A549 (cell line): ENCODE data around the gene SUFU. TPM values are rescaled to one million over a fixed set of nuclear protein-coding genes. Genes with fewer than 3 reads are reported as not detected.

Experiments
- ATAC-seq, 2 experiments: fragments of 200-7000 bp in 1 of 2; fragments of >200 bp in 1 of 2; cut with Nextera tagmentation in 1 of 2; cut with Tn5 transposase in 1 of 2; 3 replicates each; pipeline versions ENCODE4 v1.8.0 to v1.9.1; 2018 to 2020; ENCODE audit warnings: mild to moderate bottlenecking in 1 of 2, moderate library complexity in 1 of 2
- CTCF ChIA-PET: fragments of 300-600 bp; sonication (Branson Sonifier 250); formaldehyde crosslinking; extraction: SDS; loops from one replicate; lab custom pipeline; 2021; ENCODE audit warnings: antibody characterized with exemption, inconsistent platforms; lab: Yijun Ruan, JAX
- POLR2A ChIA-PET: fragments of 350-600 bp; formaldehyde crosslinking; extraction: SDS; loops from one replicate; lab custom pipeline; 2021; ENCODE audit warnings: antibody characterized with exemption, inconsistent platforms; lab: Yijun Ruan, JAX
- DNase-seq, 2 experiments: peaks; one replicate each; pipeline versions ENCODE4 v3.0.0 to v3.0.0-alpha.2; 2011 to 2016; ENCODE audit warnings: low read depth in 1 of 2, low spot score in 1 of 2
- FAIRE-seq: peaks from 2 replicates; lab custom pipeline; 2011; peaks lifted over from hg19 to GRCh38; lab: Jason Lieb, UNC
- H3K27ac ChIP-seq, 2 experiments: fragments of >200 bp; sonication (Bioruptor Twin); formaldehyde crosslinking; 3 replicates each; pipeline ENCODE4 v1.5.1; 2016 to 2017
- H3K4me1 ChIP-seq: fragments of >200 bp; sonication (Bioruptor Twin); formaldehyde crosslinking; 3 replicates; pipeline ENCODE4 v1.6.1; 2016
- H3K4me2 ChIP-seq: fragments of >200 bp; sonication (Bioruptor Twin); formaldehyde crosslinking; 3 replicates; pipeline ENCODE4 v1.6.1; 2016
- H3K4me3 ChIP-seq: fragments of >200 bp; sonication (Bioruptor Twin); formaldehyde crosslinking; 3 replicates; pipeline ENCODE4 v1.5.1; 2016
- H3K9me3 ChIP-seq: fragments of >200 bp; sonication (Bioruptor Twin); formaldehyde crosslinking; 3 replicates; pipeline ENCODE4 v1.6.1; 2016
- EHMT2 ChIP-seq: fragments of 200-600 bp; sonication (generic); IDR thresholded peaks from 2 replicates; pipeline ENCODE4 v1.6.1; 2016; ENCODE audit warnings: antibody characterized with exemption, low read depth, mild to moderate bottlenecking, moderate library complexity
- EP300 ChIP-seq, 2 experiments: fragments of >200 bp; sonication (Bioruptor Twin); formaldehyde crosslinking; IDR thresholded peaks; 2 replicates in 1 of 2; 3 replicates in 1 of 2; pipeline ENCODE4 v1.6.1; 2016 to 2017
- ESRRA ChIP-seq: fragments of 150-350 bp; IDR thresholded peaks from 2 replicates; pipeline ENCODE4 v1.6.1; 2014; ENCODE audit warnings: mild to moderate bottlenecking, low read length, borderline replicate concordance
- GATA3 ChIP-seq: IDR thresholded peaks from 2 replicates; pipeline ENCODE4 v1.6.1; 2012; ENCODE audit warnings: borderline replicate concordance
- HDAC2 ChIP-seq: fragments of 200-600 bp; sonication (generic); IDR thresholded peaks from 2 replicates; pipeline ENCODE4 v1.6.1; 2016
- HOXA7 ChIP-seq: fragments of 250-450 bp; sonication (Bioruptor Pico); IDR thresholded peaks from 2 replicates; pipeline ENCODE4 v1.5.0; 2020; ENCODE audit warnings: mild to moderate bottlenecking, moderate library complexity
- HOXB13 ChIP-seq: fragments of 250-450 bp; sonication (Bioruptor Pico); IDR thresholded peaks from 2 replicates; pipeline ENCODE4 v1.5.0; 2020; ENCODE audit warnings: low read depth, mild to moderate bottlenecking, moderate library complexity
- HOXB5 ChIP-seq: fragments of 250-450 bp; sonication (Bioruptor Pico); IDR thresholded peaks from 2 replicates; pipeline ENCODE4 v1.5.0; 2020; ENCODE audit warnings: mild to moderate bottlenecking, moderate library complexity
- JUN ChIP-seq, 2 experiments: fragments of >200 bp; sonication (Bioruptor Twin); formaldehyde crosslinking; IDR thresholded peaks; 2 replicates in 1 of 2; 3 replicates in 1 of 2; pipeline ENCODE4 v1.6.1; 2016 to 2017
- JUNB ChIP-seq: fragments of >200 bp; sonication (Bioruptor Twin); formaldehyde crosslinking; IDR thresholded peaks from 2 replicates; pipeline ENCODE4 v1.6.1; 2016
- KDM1A ChIP-seq: fragments of 200-600 bp; sonication (generic); IDR thresholded peaks from 2 replicates; pipeline ENCODE4 v1.6.1; 2016; ENCODE audit warnings: low read depth, mild to moderate bottlenecking
- MAFK ChIP-seq: fragments of 450-650 bp; IDR thresholded peaks from 2 replicates; pipeline ENCODE4 v1.6.1; 2014; ENCODE audit not compliant: partially characterized antibody
- MAZ ChIP-seq: fragments of 150-350 bp; IDR thresholded peaks from 2 replicates; pipeline ENCODE4 v1.6.1; 2014; ENCODE audit warnings: antibody characterized with exemption, low read depth, low read length, borderline replicate concordance
- MYC ChIP-seq: IDR thresholded peaks from 2 replicates; pipeline ENCODE4 v1.6.1; 2012; ENCODE audit warnings: mild to moderate bottlenecking, inconsistent platforms, low read length, improper control_type of control experiment, borderline replicate concordance
- NFE2L2 ChIP-seq: fragments of 150-350 bp; conservative IDR thresholded peaks from 2 replicates; pipeline ENCODE4 v1.6.1; 2014; ENCODE audit warnings: low read length
- POLR2AphosphoS2 ChIP-seq: conservative IDR thresholded peaks from 2 replicates; pipeline ENCODE4 v1.6.1; 2012; ENCODE audit warnings: low read length, improper control_type of control experiment, inconsistent platforms
- RAD21 ChIP-seq, 2 experiments: fragments of >200 bp in 1 of 2; sonication (Bioruptor Twin) in 1 of 2; formaldehyde crosslinking in 1 of 2; IDR thresholded peaks in 1 of 2; conservative IDR thresholded peaks in 1 of 2; 2 replicates in 1 of 2; 3 replicates in 1 of 2; pipeline ENCODE4 v1.6.1; 2012 to 2018; ENCODE audit warnings: inconsistent platforms in 1 of 2
- RFX5 ChIP-seq: fragments of 450-650 bp; IDR thresholded peaks from 2 replicates; pipeline ENCODE4 v1.7.1; 2014; ENCODE audit warnings: antibody characterized with exemption, mild to moderate bottlenecking, moderate library complexity
- TFCP2L1 ChIP-seq: fragments of 250-450 bp; sonication (Bioruptor Pico); IDR thresholded peaks from 2 replicates; pipeline ENCODE4 v1.5.0; 2021; ENCODE audit warnings: mild to moderate bottlenecking
- ZC3H11A ChIP-seq: fragments of 450-650 bp; IDR thresholded peaks from 2 replicates; pipeline ENCODE4 v1.6.1; 2014; ENCODE audit warnings: antibody characterized with exemption, mild to moderate bottlenecking
- ZFP36 ChIP-seq: fragments of 450-650 bp; IDR thresholded peaks from 2 replicates; pipeline ENCODE4 v1.6.1; 2014; ENCODE audit warnings: borderline replicate concordance; ENCODE audit not compliant: partially characterized antibody
- WGBS: methylation state at CpG from one replicate; pipeline ENCODE4 v1.1.6; 2017; ENCODE audit errors: missing lambda C conversion rate; 5-methylcytosine and 5-hydroxymethylcytosine counted together
- polyA plus RNA-seq, 4 experiments: library from polyadenylated mRNA; depleted of rRNA in 3 of 4; stranded (reverse); fragments of >200 nt; fragmentation: RNase III in 1 of 4; extraction: RNeasy Plus Mini Kit Qiagen cat#74134 plus additional on column Dnase treatment in 1 of 4; gene quantifications; 2 replicates in 3 of 4; 3 replicates in 1 of 4; pipeline ENCODE4 v1.2.3, GENCODE V29; 2011 to 2017
- TF ChIP-seq, protein P1 (sequence below): fragments of 250-450 bp; sonication (Bioruptor Pico); IDR thresholded peaks from 2 replicates; pipeline ENCODE4 v1.5.0; 2021; ENCODE audit warnings: mild to moderate bottlenecking, moderate library complexity, borderline replicate concordance
- TF ChIP-seq, protein P2 (sequence below): IDR thresholded peaks from 2 replicates; pipeline ENCODE4 v1.6.1; 2012; ENCODE audit warnings: low read depth, borderline replicate concordance
- TF ChIP-seq, protein P3 (sequence below): IDR thresholded peaks from 2 replicates; pipeline ENCODE4 v1.6.1; 2012

SUFU gene
- polyA plus RNA-seq, 2 of the 4 experiments (the other 2 are of a cell fraction): 3.7 to 5.5 TPM

DNA sequence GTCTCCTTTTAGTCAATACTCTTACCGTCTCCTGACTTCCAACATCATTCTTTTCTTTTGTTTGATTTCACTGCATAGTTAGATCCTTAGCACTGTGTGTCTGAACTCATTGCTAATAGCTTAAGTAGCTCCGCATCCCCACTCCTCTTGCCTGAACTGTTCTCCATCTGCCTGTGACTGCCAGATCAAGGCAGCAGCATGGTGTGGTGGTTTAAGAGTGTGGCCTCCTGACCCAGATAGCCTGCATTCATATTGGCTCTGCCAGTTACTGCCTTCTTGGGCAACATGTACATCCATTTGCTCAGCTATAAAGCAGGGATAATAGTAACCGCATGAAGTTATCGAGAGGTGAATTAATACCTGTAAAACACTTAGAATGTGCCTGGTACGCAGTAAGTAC lies 50.8 kb downstream of the SUFU start:
- 98% methylated on average over 5 of the region's 5 CpGs for WGBS
- Histone ChIP-seq H3K9me3 (no peaks in the 10 kb centered on the region), H3K27ac (no peak overlapping the region), H3K4me1 (no peaks in the 10 kb centered on the region), H3K4me2 (no peak overlapping the region)
- POLR2A ChIA-PET: no interaction called here
- DNase-seq (no peak), ATAC-seq (no peak), FAIRE-seq (no peak)
- CTCF ChIA-PET: interaction anchor here (1.0 to 3.4 kb wide), 3 partner anchors 30 to 91 kb away, joined by 3 to 12 read pairs (median 3); partner anchors contain the start of gene SUFU
- TF ChIP-seq JUNB: no peak
- no peak for TF ChIP-seq JUN (IDR thresholded peaks at IDR 0.05)
- TF ChIP-seq EP300 (IDR thresholded peaks at IDR 0.05): no peak
- no peak for TF ChIP-seq TFCP2L1 (CRISPR knock-in tag)
- no peak for TF ChIP-seq EHMT2
- no peak for TF ChIP-seq RFX5
- TF ChIP-seq HOXB13 (CRISPR knock-in tag): no peak
- TF ChIP-seq, protein P1, sequence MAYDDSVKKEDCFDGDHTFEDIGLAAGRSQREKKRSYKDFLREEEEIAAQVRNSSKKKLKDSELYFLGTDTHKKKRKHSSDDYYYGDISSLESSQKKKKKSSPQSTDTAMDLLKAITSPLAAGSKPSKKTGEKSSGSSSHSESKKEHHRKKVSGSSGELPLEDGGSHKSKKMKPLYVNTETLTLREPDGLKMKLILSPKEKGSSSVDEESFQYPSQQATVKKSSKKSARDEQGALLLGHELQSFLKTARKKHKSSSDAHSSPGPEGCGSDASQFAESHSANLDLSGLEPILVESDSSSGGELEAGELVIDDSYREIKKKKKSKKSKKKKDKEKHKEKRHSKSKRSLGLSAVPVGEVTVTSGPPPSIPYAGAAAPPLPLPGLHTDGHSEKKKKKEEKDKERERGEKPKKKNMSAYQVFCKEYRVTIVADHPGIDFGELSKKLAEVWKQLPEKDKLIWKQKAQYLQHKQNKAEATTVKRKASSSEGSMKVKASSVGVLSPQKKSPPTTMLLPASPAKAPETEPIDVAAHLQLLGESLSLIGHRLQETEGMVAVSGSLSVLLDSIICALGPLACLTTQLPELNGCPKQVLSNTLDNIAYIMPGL (CRISPR knock-in tag): no peak
- TF ChIP-seq, all 56 proteins: peak for 0
- H3K4me3 ChIP-seq: no peak overlapping the region

DNA sequence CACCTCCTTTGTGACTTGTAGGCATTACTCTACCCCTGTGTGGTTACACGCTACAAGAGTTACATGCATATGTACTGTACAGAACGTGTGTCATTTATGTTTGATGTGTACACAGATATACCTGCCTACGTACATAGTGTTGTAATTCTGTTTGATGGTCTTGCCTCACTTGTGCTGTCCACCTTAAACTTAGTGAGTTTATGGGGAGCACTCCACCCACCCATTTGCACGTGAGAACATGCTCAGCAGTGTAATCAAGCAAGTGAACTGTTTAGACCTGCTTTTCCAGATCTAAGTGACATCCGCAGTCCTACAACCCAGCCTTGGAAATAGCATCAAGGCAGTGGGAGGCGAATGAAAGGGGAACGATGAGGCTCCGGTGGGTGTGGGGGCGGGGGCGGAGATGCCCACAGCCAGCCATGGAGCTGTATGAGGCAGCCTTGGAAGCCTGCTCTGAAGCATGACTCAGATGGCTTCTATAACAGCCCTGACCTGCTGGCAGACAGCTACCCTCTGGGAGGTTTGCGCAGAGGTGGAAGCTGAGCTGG lies 52.1 kb downstream of the SUFU start:
- DNase-seq (no peak), ATAC-seq (peak in 1 of 2 experiments; percentile 51; a peak in 2 of 6 replicates), FAIRE-seq (no peak)
- Histone ChIP-seq H3K27ac (no peak overlapping the region), H3K4me1 (no peaks in the 10 kb centered on the region), H3K4me3 (no peak overlapping the region), H3K9me3 (no peaks in the 10 kb centered on the region), H3K4me2 (no peak overlapping the region)
- ChIA-PET POLR2A (no interaction called here), CTCF (interaction anchor here (1.1 kb wide), 1 partner anchor 52 kb away, joined by 3 read pairs; the partner anchor contains the start of gene SUFU)
- 73% methylated on average over 11 of the region's 11 CpGs for WGBS
- TF ChIP-seq HOXA7 (no peak), MAFK (no peak), ZC3H11A (no peak), POLR2AphosphoS2 (no peak), NFE2L2 (no peak), ZFP36 (no peak), GATA3 (no peak), KDM1A (no peak), HOXB5 (CRISPR knock-in tag) (no peak), JUN (IDR thresholded peaks at IDR 0.05) (no peak)
- TF ChIP-seq, protein P2, sequence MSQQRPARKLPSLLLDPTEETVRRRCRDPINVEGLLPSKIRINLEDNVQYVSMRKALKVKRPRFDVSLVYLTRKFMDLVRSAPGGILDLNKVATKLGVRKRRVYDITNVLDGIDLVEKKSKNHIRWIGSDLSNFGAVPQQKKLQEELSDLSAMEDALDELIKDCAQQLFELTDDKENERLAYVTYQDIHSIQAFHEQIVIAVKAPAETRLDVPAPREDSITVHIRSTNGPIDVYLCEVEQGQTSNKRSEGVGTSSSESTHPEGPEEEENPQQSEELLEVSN: no peak

DNA sequence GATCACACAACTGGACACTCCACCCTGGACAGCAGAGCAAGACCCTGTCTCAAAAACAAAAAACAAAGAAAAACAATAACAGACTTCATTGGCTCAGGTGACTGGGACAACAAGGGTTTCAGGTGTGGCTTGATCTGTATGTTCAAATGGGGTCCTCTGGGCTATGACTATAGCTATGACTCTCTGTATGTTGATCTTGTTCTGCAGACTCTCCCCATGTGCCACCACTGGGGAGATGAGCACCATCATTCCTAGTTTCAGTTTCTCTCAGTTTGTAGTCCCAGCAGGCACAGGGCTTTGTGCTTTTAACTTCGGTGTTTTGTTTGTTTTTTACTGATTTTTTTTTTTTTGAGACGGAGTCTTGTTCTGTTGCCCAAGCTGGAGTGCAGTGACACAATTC lies 53.8 kb downstream of the SUFU start:
- POLR2A ChIA-PET: no interaction called here
- Histone ChIP-seq H3K9me3 (no peaks in the 10 kb centered on the region), H3K4me1 (no peaks in the 10 kb centered on the region), H3K4me2 (no peak overlapping the region), H3K27ac (no peak overlapping the region)
- DNase-seq: no peak
- CTCF ChIA-PET: interaction anchor here (0.7 to 1.2 kb wide), 4 partner anchors 8 to 81 kb away, joined by 3 to 5 read pairs (median 3); no protein-coding TSS in a partner anchor
- WGBS: 87% methylated on average over 2 of the region's 2 CpGs
- TF ChIP-seq JUNB (no peak), MAZ (no peak), MYC (no peak), HDAC2 (no peak), RAD21 (conservative IDR thresholded peaks at IDR 0.05 in 1 of 2, IDR thresholded peaks at IDR 0.05 in 1 of 2) (no peak), ESRRA (no peak), NFE2L2 (no peak)
- TF ChIP-seq, protein P3, sequence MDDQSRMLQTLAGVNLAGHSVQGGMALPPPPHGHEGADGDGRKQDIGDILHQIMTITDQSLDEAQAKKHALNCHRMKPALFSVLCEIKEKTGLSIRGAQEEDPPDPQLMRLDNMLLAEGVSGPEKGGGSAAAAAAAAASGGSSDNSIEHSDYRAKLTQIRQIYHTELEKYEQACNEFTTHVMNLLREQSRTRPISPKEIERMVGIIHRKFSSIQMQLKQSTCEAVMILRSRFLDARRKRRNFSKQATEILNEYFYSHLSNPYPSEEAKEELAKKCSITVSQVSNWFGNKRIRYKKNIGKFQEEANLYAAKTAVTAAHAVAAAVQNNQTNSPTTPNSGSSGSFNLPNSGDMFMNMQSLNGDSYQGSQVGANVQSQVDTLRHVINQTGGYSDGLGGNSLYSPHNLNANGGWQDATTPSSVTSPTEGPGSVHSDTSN: no peak
- TF ChIP-seq, all 56 proteins: peak for 0
- H3K4me3 ChIP-seq: no peak overlapping the region
- ATAC-seq (no peak), FAIRE-seq (no peak)
